PC-3 (cell line): ENCODE results near the gene MLC1.

Experiments used
- EZH2 ChIP-seq: fragments of 300-600 bp; sonication (generic); IDR thresholded peaks from one replicate; pipeline ENCODE4 v1.6.1; 2017; ENCODE audit warnings: antibody characterized with exemption, mild to moderate bottlenecking, low read length; ENCODE audit not compliant: unreplicated experiment
- EZH2phosphoT487 ChIP-seq: fragments of 300-600 bp; sonication (generic); IDR thresholded peaks from 2 replicates; pipeline ENCODE4 v1.6.1; 2018; ENCODE audit warnings: mild to moderate bottlenecking, antibody characterized with exemption, low read length, borderline replicate concordance
- TF ChIP-seq, protein P1 (sequence below): fragments of 300-600 bp; sonication (generic); conservative IDR thresholded peaks from 2 replicates; pipeline ENCODE4 v1.5.1; 2017; ENCODE audit warnings: antibody characterized with exemption, low read depth, mild to moderate bottlenecking, low read length

DNA sequence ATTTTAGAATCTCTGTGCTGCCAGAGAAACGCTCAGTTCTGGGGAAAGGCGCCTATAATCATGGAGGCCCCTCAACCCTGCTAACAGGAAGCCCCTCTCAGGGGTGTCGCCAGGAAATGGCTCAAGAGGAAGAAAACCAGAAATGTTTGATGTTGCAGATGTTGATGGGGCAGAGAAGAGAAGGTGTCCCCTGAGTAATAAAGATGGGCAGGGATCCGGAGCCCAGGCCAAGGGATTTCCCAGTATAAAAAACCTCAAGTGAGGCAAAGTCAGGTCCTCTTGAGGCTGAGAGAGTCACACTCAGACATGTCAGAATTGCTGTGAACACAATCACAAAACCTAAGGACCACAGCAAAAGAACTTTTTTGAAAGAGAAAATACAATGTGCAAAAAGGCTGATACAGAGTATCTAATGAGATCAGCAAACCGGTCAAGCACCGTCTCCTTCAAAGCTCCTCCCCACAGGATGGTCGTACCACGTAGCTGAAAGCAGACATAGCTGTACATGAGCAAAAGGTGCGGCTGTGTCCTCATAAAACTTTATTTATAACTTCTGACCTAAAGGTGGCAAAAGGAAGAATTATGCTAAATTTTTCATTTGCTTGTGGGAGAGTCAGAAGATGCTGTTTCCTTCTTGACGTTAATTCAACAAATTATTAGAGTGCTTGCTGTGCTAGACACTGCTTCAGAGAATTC lies 16.8 kb upstream of the MLC1 start:
- TF ChIP-seq, protein P1, sequence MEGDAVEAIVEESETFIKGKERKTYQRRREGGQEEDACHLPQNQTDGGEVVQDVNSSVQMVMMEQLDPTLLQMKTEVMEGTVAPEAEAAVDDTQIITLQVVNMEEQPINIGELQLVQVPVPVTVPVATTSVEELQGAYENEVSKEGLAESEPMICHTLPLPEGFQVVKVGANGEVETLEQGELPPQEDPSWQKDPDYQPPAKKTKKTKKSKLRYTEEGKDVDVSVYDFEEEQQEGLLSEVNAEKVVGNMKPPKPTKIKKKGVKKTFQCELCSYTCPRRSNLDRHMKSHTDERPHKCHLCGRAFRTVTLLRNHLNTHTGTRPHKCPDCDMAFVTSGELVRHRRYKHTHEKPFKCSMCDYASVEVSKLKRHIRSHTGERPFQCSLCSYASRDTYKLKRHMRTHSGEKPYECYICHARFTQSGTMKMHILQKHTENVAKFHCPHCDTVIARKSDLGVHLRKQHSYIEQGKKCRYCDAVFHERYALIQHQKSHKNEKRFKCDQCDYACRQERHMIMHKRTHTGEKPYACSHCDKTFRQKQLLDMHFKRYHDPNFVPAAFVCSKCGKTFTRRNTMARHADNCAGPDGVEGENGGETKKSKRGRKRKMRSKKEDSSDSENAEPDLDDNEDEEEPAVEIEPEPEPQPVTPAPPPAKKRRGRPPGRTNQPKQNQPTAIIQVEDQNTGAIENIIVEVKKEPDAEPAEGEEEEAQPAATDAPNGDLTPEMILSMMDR, result no peak
- TF ChIP-seq EZH2, result no peak
- no peak for TF ChIP-seq EZH2phosphoT487
